GM12801 (cell line): ENCODE results near the gene RBM23.

ENCODE experiments used
- CTCF ChIP-seq: IDR thresholded peaks from one replicate; pipeline ENCODE4 v1.5.1; 2011; ENCODE audit warnings: control low read depth; ENCODE audit not compliant: insufficient read length; ENCODE audit errors: extremely low read depth

Gene RBM23

GRCh38 chr14:22897357-22897756 is 21.6 kb downstream of the RBM23 start:
- TF ChIP-seq CTCF = no peak

- TF ChIP-seq CTCF = no peak
Measured at GRCh38 chr14:22896760-22897159, 22.2 kb downstream of the RBM23 start.

- no peak for TF ChIP-seq CTCF
Measured at GRCh38 chr14:22896356-22896755, 22.6 kb downstream of the RBM23 start.

GRCh38 chr14:22895402-22895801 is 23.5 kb downstream of the RBM23 start:
- no peak for TF ChIP-seq CTCF

GRCh38 chr14:22893706-22894105 is 25.2 kb downstream of the RBM23 start:
- TF ChIP-seq CTCF = no peak

GRCh38 chr14:22892488-22892887 is 26.5 kb downstream of the RBM23 start:
- no peak for TF ChIP-seq CTCF

GRCh38 chr14:22890416-22890815 is 28.5 kb downstream of the RBM23 start:
- no peak for TF ChIP-seq CTCF

GRCh38 chr14:22888662-22889061 is 30.3 kb downstream of the RBM23 start:
- TF ChIP-seq CTCF = no peak
